HG03565 (cell line): ENCODE data around the gene HOXC9.

Source experiments
- ATAC-seq: cut with Tn5 transposase; IDR thresholded peaks from one replicate; pipeline ENCODE4 v1.9.1; 2021; ENCODE audit warnings: mild to moderate bottlenecking, moderate library complexity; ENCODE audit not compliant: unreplicated experiment

HOXC9 gene

GRCh38 chr12:53986686-53987483, 13.1 kb upstream of the HOXC9 start:
- no peak for ATAC-seq

- no peak for ATAC-seq
Observed at GRCh38 chr12:53987787-53988230, 12.2 kb upstream of the HOXC9 start.

- no peak for ATAC-seq
Observed at GRCh38 chr12:53988541-53989226, 11.3 kb upstream of the HOXC9 start.

GRCh38 chr12:53989227-53990113, 10.5 kb upstream of the HOXC9 start:
- ATAC-seq: no peak

- ATAC-seq: no peak
Observed at GRCh38 chr12:53990311-53991076, 9.5 kb upstream of the HOXC9 start.

- ATAC-seq: no peak
Observed at GRCh38 chr12:53991077-53991460, 8.9 kb upstream of the HOXC9 start.

GRCh38 chr12:53992377-53992889, 7.5 kb upstream of the HOXC9 start:
- ATAC-seq: no peak

GRCh38 chr12:53993162-53994008, 6.6 kb upstream of the HOXC9 start:
- no peak for ATAC-seq

GRCh38 chr12:53994009-53994263, 6.0 kb upstream of the HOXC9 start:
- no peak for ATAC-seq

- no peak for ATAC-seq
Observed at GRCh38 chr12:53994264-53995001, 5.5 kb upstream of the HOXC9 start.

- no peak for ATAC-seq
Observed at GRCh38 chr12:53995002-53995377, 5.0 kb upstream of the HOXC9 start.

GRCh38 chr12:53995378-53996239, 4.4 kb upstream of the HOXC9 start:
- no peak for ATAC-seq

GRCh38 chr12:53996240-53997203, 3.4 kb upstream of the HOXC9 start:
- ATAC-seq: no peak

GRCh38 chr12:53997204-53998109, 2.5 kb upstream of the HOXC9 start:
- no peak for ATAC-seq

- no peak for ATAC-seq
Observed at GRCh38 chr12:53998110-53998899, 1.7 kb upstream of the HOXC9 start.
